HG03342 (cell line): Measurements from ENCODE around the gene DLEU7.

ENCODE experiments used
- ATAC-seq: cut with Tn5 transposase; IDR thresholded peaks from one replicate; pipeline ENCODE4 v1.9.1; 2021; ENCODE audit warnings: mild to moderate bottlenecking, moderate library complexity; ENCODE audit not compliant: unreplicated experiment

Gene DLEU7

GRCh38 chr13:50844084-50844875 lies 788 bp upstream of the DLEU7 start:
- no peak for ATAC-seq

GRCh38 chr13:50842990-50843256 lies 569 bp downstream of the DLEU7 start:
- ATAC-seq = no peak

- ATAC-seq = no peak
Observed at GRCh38 chr13:50842251-50842989, 1.1 kb downstream of the DLEU7 start.

GRCh38 chr13:50841786-50842185 lies 1.7 kb downstream of the DLEU7 start:
- no peak for ATAC-seq

- ATAC-seq = no peak
Observed at GRCh38 chr13:50840284-50840683, 3.2 kb downstream of the DLEU7 start.

- no peak for ATAC-seq
Observed at GRCh38 chr13:50839828-50840227, 3.7 kb downstream of the DLEU7 start.

- ATAC-seq = no peak
Observed at GRCh38 chr13:50838701-50839100, 4.8 kb downstream of the DLEU7 start.

GRCh38 chr13:50838031-50838430 lies 5.5 kb downstream of the DLEU7 start:
- no peak for ATAC-seq

GRCh38 chr13:50831512-50831911 lies 12.0 kb downstream of the DLEU7 start:
- no peak for ATAC-seq

GRCh38 chr13:50829896-50830295 lies 13.6 kb downstream of the DLEU7 start:
- no peak for ATAC-seq

GRCh38 chr13:50829226-50829625 lies 14.3 kb downstream of the DLEU7 start:
- no peak for ATAC-seq

- ATAC-seq = no peak
Observed at GRCh38 chr13:50826035-50826434, 17.5 kb downstream of the DLEU7 start.

- no peak for ATAC-seq
Observed at GRCh38 chr13:50812242-50812641, 31.2 kb downstream of the DLEU7 start.

GRCh38 chr13:50810998-50811397 lies 32.5 kb downstream of the DLEU7 start:
- ATAC-seq = peak; percentile 93

GRCh38 chr13:50810468-50810867 lies 33.0 kb downstream of the DLEU7 start:
- ATAC-seq = no peak

GRCh38 chr13:50809133-50810090 lies 34.1 kb downstream of the DLEU7 start:
- no peak for ATAC-seq

- no peak for ATAC-seq
Observed at GRCh38 chr13:50805805-50806204, 37.7 kb downstream of the DLEU7 start.

- ATAC-seq = peak; percentile 90
Observed at GRCh38 chr13:50801087-50801931, 42.2 kb downstream of the DLEU7 start.

GRCh38 chr13:50800091-50800739 lies 43.3 kb downstream of the DLEU7 start:
- ATAC-seq = no peak

- ATAC-seq = no peak
Observed at GRCh38 chr13:50798923-50799322, 44.6 kb downstream of the DLEU7 start.
